Measurements from ENCODE around the gene FGF8. TPM values are rescaled to one million over a fixed set of nuclear protein-coding genes. Genes with fewer than 3 reads are reported as not detected.

FGF8 gene
- total and polyA plus RNA-seq, 7 donors: not detected

- intact Hi-C loops (cut with DNase I): no loop called here
- DNase-seq (no peak), ATAC-seq (no peak)
- no peaks in the 10 kb centered on the region for H3K9me3 ChIP-seq
- H3K4me1 ChIP-seq: peaks cover under 1% of the 10 kb centered on the region
- WGBS, 3 donors: 25 to 29% (median 28%) methylated on average over 13 of the region's 13 CpGs
- no peaks in the 10 kb centered on the region for H3K36me3 ChIP-seq (ENCODE audit: insufficient read depth in 1 of 2, low read depth in 1 of 2)
- no peak for TF ChIP-seq CTCF (IDR thresholded peaks at IDR 0.05)
- H3K4me3 ChIP-seq: no peak overlapping the region
- peaks cover 0 to 87% (median 34%) of the 10 kb centered on the region in 3 donors for H3K27me3 ChIP-seq (ENCODE audit: insufficient read depth in 3 of 3, low read length in 2 of 3)
- no peak overlapping the region for H3K27ac ChIP-seq
Observed at GRCh38 chr10:101773923-101774588, 1.9 kb downstream of the FGF8 start.

- no peak for DNase-seq
- TF ChIP-seq CTCF (IDR thresholded peaks at IDR 0.05): no peak
- intact Hi-C loops (cut with DNase I): no loop called here
- H3K36me3 ChIP-seq (ENCODE audit: insufficient read depth in 1 of 2, low read depth in 1 of 2): no peaks in the 10 kb centered on the region
- no peak overlapping the region for H3K4me3 ChIP-seq
- 40 to 44% (median 43%) methylated on average over 20 to 21 of the region's 21 CpGs for WGBS, 3 donors
- no peak overlapping the region for H3K27ac ChIP-seq
- peaks cover 0 to 79% (median 33%) of the 10 kb centered on the region in 3 donors for H3K27me3 ChIP-seq (ENCODE audit: insufficient read depth in 3 of 3, low read length in 2 of 3)
- no peak for ATAC-seq
- no peaks in the 10 kb centered on the region for H3K9me3 ChIP-seq
- H3K4me1 ChIP-seq: no peaks in the 10 kb centered on the region
Observed at GRCh38 chr10:101772895-101773761, 2.8 kb downstream of the FGF8 start.

GRCh38 chr10:101772017-101772894, 3.7 kb downstream of the FGF8 start:
- no peak overlapping the region for H3K27ac ChIP-seq
- no peak overlapping the region for H3K4me3 ChIP-seq
- DNase-seq (peak in 1 of 2 donors; percentile 19), ATAC-seq (no peak)
- no peaks in the 10 kb centered on the region for H3K36me3 ChIP-seq (ENCODE audit: insufficient read depth in 1 of 2, low read depth in 1 of 2)
- WGBS, 3 donors: 59 to 69% (median 63%) methylated on average over 6 of the region's 6 CpGs
- no peaks in the 10 kb centered on the region for H3K9me3 ChIP-seq
- TF ChIP-seq CTCF (IDR thresholded peaks at IDR 0.05): no peak
- intact Hi-C loops (cut with DNase I): no loop called here
- peaks cover 0 to 73% (median 35%) of the 10 kb centered on the region in 3 donors for H3K27me3 ChIP-seq (ENCODE audit: insufficient read depth in 3 of 3, low read length in 2 of 3)
- no peaks in the 10 kb centered on the region for H3K4me1 ChIP-seq

GRCh38 chr10:101771380-101771779, 4.5 kb downstream of the FGF8 start:
- Histone ChIP-seq H3K27me3 (ENCODE audit: insufficient read depth in 3 of 3, low read length in 2 of 3) (peaks cover 0 to 65% (median 30%) of the 10 kb centered on the region in 3 donors), H3K4me1 (no peaks in the 10 kb centered on the region), H3K9me3 (no peaks in the 10 kb centered on the region), H3K4me3 (no peak overlapping the region), H3K36me3 (ENCODE audit: insufficient read depth in 1 of 2, low read depth in 1 of 2) (no peaks in the 10 kb centered on the region), H3K27ac (no peak overlapping the region)
- intact Hi-C loops (cut with DNase I): no loop called here
- ATAC-seq: no peak
- TF ChIP-seq CTCF (IDR thresholded peaks at IDR 0.05): no peak
- DNase-seq: no peak
- WGBS, 3 donors: 80 to 84% (median 84%) methylated on average over 10 of the region's 10 CpGs
